ENCODE data around the gene NHERF2. TPM values are rescaled to one million over a fixed set of nuclear protein-coding genes. Genes with fewer than 3 reads are reported as not detected.

NHERF2 gene
- total RNA-seq, 5 donors from 2014 or later (not counting 1 experiment from before 2014, with no cell fraction given), result 2.9 to 6.8 (median 5.8) TPM

DNA sequence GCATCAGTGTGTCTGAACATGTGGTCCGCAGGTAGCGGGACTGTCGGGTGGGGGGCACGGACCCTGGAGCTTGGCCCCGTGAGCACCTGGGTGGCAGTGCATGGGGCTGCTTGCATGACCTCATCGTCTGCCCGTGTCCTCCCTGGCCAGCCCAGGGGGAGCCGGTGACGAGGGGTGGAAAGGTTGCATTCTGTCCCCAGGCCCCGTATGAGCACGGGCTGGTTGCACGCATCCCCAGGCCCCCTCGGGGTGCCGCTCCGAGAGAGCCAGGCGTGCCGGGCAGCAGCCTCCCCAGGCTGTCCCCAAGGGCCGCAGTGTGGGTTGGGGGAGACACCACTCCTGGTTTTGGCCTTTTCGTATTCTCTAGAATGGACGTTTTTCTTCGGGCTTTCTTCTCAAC, 51.0 kb downstream of the NHERF2 start:
- no peak overlapping the region for H3K4me3 ChIP-seq (ENCODE audit: control insufficient read depth in 1 of 2, extremely low read depth in 1 of 2, low read length in 1 of 2)
- H3K36me3 ChIP-seq (ENCODE audit: control insufficient read depth in 2 of 2, extremely low read depth in 1 of 2, insufficient read depth in 1 of 2, low read length in 1 of 2), result peaks cover 31 to 63% of the 10 kb centered on the region in 2 donors
- Mint-ChIP-seq H3K27me3 (no peaks in the 10 kb centered on the region), H3K4me1 (no peaks in the 10 kb centered on the region), H3K27ac (no peak overlapping the region), H3K4me3 (no peak overlapping the region), H3K36me3 (peaks cover 11% of the 10 kb centered on the region), H3K9me3 (no peaks in the 10 kb centered on the region)
- ATAC-seq (replicated peaks in 1 of 4), result no peak
- ChIA-PET POLR2A (interaction anchor here in 1 of 2 donors (0.6 kb wide), 1 partner anchor 177 kb away, joined by 6 read pairs; no protein-coding TSS in a partner anchor), CTCF (no interaction called here)
- no peaks in the 10 kb centered on the region for H3K4me1 ChIP-seq (ENCODE audit: control insufficient read depth in 1 of 2, extremely low read depth in 1 of 2, insufficient read depth in 2 of 2, low read length in 2 of 2)
- WGBS (ENCODE audit: insufficient coverage), result 94% methylated on average over 17 of the region's 21 CpGs
- no peaks in the 10 kb centered on the region for H3K9me3 ChIP-seq
- no peak overlapping the region for H3K27ac ChIP-seq (ENCODE audit: low read length)
- no peaks in the 10 kb centered on the region for H3K27me3 ChIP-seq (replicated peaks in 1 of 2; ENCODE audit: control insufficient read depth in 2 of 2, extremely low read depth in 1 of 2, insufficient read depth in 2 of 2, low read length in 1 of 2)
- no peak for DNase-seq

DNA sequence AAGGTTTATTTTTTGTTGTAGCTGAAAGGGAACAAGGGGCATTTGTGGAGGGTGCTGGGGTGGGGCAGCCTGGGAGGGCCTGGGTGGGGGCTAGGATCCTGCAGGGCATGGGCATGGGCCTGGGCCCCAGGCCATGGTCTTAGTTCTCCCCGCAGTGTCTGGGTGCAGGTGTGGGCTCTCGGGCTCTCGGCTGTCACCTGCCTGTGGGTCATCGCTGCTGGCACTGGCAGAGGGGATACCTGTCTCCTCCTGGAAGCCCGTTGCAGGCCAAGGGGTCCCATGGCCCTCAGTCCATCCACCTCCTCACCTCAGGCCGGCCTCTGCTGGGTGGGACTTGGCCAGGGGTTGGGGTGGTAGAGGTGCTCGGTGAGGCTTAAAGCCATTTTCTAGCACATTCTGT, 51.4 kb downstream of the NHERF2 start:
- no CpG with 5 or more reads among the region's 7 CpGs for WGBS (ENCODE audit: insufficient coverage)
- Histone ChIP-seq H3K9me3 (no peaks in the 10 kb centered on the region), H3K27me3 (replicated peaks in 1 of 2; ENCODE audit: control insufficient read depth in 2 of 2, extremely low read depth in 1 of 2, insufficient read depth in 2 of 2, low read length in 1 of 2) (no peaks in the 10 kb centered on the region), H3K4me1 (ENCODE audit: control insufficient read depth in 1 of 2, extremely low read depth in 1 of 2, insufficient read depth in 2 of 2, low read length in 2 of 2) (no peaks in the 10 kb centered on the region), H3K36me3 (ENCODE audit: control insufficient read depth in 2 of 2, extremely low read depth in 1 of 2, insufficient read depth in 1 of 2, low read length in 1 of 2) (peaks cover 30 to 62% of the 10 kb centered on the region in 2 donors), H3K27ac (ENCODE audit: low read length) (no peak overlapping the region), H3K4me3 (ENCODE audit: control insufficient read depth in 1 of 2, extremely low read depth in 1 of 2, low read length in 1 of 2) (no peak overlapping the region)
- H3K9me3 Mint-ChIP-seq, result no peaks in the 10 kb centered on the region
- H3K36me3 Mint-ChIP-seq, result peaks cover 12% of the 10 kb centered on the region
- POLR2A ChIA-PET, result interaction anchor here in 1 of 2 donors (0.6 kb wide), 1 partner anchor 177 kb away, joined by 6 read pairs; no protein-coding TSS in a partner anchor
- no peak overlapping the region for H3K4me3 Mint-ChIP-seq
- no peak for DNase-seq
- ATAC-seq (replicated peaks in 1 of 4), result no peak
- no peaks in the 10 kb centered on the region for H3K27me3 Mint-ChIP-seq
- CTCF ChIA-PET, result no interaction called here
- H3K27ac Mint-ChIP-seq, result no peak overlapping the region
- no peaks in the 10 kb centered on the region for H3K4me1 Mint-ChIP-seq

DNA sequence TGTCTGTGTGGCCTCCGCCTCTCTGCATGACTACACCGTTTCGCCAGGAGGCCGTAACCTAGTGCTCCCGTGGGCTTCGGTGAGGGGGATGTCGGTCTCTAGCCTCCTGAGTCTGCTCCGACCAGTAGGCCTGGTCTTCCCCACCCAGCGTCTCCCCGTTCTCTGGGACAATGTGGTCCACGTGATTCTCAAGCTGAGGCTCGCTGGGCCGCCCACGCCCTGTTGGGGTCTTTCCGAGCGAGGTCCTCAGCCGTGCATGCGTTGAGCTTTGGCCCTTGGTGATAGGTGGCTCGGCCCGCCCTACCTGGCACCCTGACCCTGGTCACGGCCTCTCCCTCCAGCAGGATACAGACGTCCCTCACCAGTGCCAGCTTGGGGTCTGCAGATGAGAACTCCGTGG, 52.0 kb downstream of the NHERF2 start:
- Histone ChIP-seq H3K27ac (ENCODE audit: low read length) (no peak overlapping the region), H3K27me3 (replicated peaks in 1 of 2; ENCODE audit: control insufficient read depth in 2 of 2, extremely low read depth in 1 of 2, insufficient read depth in 2 of 2, low read length in 1 of 2) (no peaks in the 10 kb centered on the region), H3K4me1 (ENCODE audit: control insufficient read depth in 1 of 2, extremely low read depth in 1 of 2, insufficient read depth in 2 of 2, low read length in 2 of 2) (no peaks in the 10 kb centered on the region), H3K36me3 (ENCODE audit: control insufficient read depth in 2 of 2, extremely low read depth in 1 of 2, insufficient read depth in 1 of 2, low read length in 1 of 2) (peaks cover 24 to 56% of the 10 kb centered on the region in 2 donors), H3K4me3 (ENCODE audit: control insufficient read depth in 1 of 2, extremely low read depth in 1 of 2, low read length in 1 of 2) (no peak overlapping the region), H3K9me3 (no peaks in the 10 kb centered on the region)
- H3K4me3 Mint-ChIP-seq, result no peak overlapping the region
- ChIA-PET POLR2A (no interaction called here), CTCF (no interaction called here)
- no peak for DNase-seq
- H3K27me3 Mint-ChIP-seq, result no peaks in the 10 kb centered on the region
- H3K27ac Mint-ChIP-seq, result no peak overlapping the region
- H3K9me3 Mint-ChIP-seq, result no peaks in the 10 kb centered on the region
- H3K4me1 Mint-ChIP-seq, result no peaks in the 10 kb centered on the region
- no peak for ATAC-seq (replicated peaks in 1 of 4)
- H3K36me3 Mint-ChIP-seq, result peaks cover 9% of the 10 kb centered on the region
- 96% methylated on average over 23 of the region's 23 CpGs for WGBS (ENCODE audit: insufficient coverage)

DNA sequence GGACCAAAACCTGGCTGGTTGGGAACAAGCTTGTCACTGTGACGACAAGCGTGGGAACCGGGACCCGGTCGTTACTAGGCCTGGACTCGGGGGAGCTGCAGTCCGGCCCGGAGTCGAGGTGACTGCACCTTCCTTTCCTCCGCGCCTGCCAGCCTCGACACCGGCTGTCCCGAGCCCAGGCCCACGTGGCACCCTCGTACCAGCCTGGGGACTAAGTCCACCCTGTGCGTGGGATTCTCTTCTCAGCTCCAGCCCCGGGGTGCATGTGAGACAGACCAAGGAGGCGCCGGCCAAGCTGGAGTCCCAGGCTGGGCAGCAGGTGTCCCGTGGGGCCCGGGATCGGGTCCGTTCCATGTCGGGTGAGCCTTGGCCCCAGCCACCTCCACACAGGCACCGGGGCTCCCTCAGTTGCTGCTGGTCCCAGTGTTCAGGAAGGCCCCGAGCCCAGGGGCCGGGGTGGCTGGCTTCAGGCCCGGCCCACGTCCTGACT, 52.7 kb downstream of the NHERF2 start:
- H3K36me3 Mint-ChIP-seq, result peaks cover 9% of the 10 kb centered on the region
- POLR2A ChIA-PET, result no interaction called here
- CTCF ChIA-PET, result no interaction called here
- no peaks in the 10 kb centered on the region for H3K4me1 Mint-ChIP-seq
- H3K4me1 ChIP-seq (ENCODE audit: control insufficient read depth in 1 of 2, extremely low read depth in 1 of 2, insufficient read depth in 2 of 2, low read length in 2 of 2), result no peaks in the 10 kb centered on the region
- H3K27me3 Mint-ChIP-seq, result no peaks in the 10 kb centered on the region
- DNase-seq (no peak), ATAC-seq (replicated peaks in 1 of 4) (no peak)
- no peaks in the 10 kb centered on the region for H3K9me3 Mint-ChIP-seq
- no peak overlapping the region for H3K4me3 Mint-ChIP-seq
- 97% methylated on average over 25 of the region's 30 CpGs for WGBS (ENCODE audit: insufficient coverage)
- H3K27ac ChIP-seq (ENCODE audit: low read length), result no peak overlapping the region
- no peaks in the 10 kb centered on the region for H3K27me3 ChIP-seq (replicated peaks in 1 of 2; ENCODE audit: control insufficient read depth in 2 of 2, extremely low read depth in 1 of 2, insufficient read depth in 2 of 2, low read length in 1 of 2)
- no peaks in the 10 kb centered on the region for H3K9me3 ChIP-seq
- no peak overlapping the region for H3K4me3 ChIP-seq (ENCODE audit: control insufficient read depth in 1 of 2, extremely low read depth in 1 of 2, low read length in 1 of 2)
- peaks cover 18 to 53% of the 10 kb centered on the region in 2 donors for H3K36me3 ChIP-seq (ENCODE audit: control insufficient read depth in 2 of 2, extremely low read depth in 1 of 2, insufficient read depth in 1 of 2, low read length in 1 of 2)
- no peak overlapping the region for H3K27ac Mint-ChIP-seq

DNA sequence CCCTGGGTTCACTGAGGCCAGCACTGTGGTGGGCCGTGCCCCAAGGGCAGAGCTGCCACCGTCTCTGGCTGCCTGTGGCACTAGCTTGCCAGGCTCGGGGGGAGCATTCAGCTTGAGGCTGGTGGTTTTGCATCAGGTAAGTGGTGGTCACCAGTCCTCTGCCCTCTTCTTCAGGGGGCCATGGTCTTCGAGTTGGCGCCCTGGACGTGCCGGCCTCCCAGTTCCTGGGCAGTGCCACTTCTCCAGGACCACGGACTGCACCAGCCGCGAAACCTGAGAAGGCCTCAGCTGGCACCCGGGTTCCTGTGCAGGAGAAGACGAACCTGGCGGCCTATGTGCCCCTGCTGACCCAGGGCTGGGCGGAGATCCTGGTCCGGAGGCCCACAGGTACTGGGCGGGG, 53.3 kb downstream of the NHERF2 start:
- WGBS (ENCODE audit: insufficient coverage), result 96% methylated on average over 14 of the region's 16 CpGs
- H3K27ac Mint-ChIP-seq, result no peak overlapping the region
- no peak overlapping the region for H3K4me3 ChIP-seq (ENCODE audit: control insufficient read depth in 1 of 2, extremely low read depth in 1 of 2, low read length in 1 of 2)
- H3K4me3 Mint-ChIP-seq, result no peak overlapping the region
- no peaks in the 10 kb centered on the region for H3K9me3 Mint-ChIP-seq
- DNase-seq (no peak), ATAC-seq (replicated peaks in 1 of 4) (no peak)
- H3K27me3 ChIP-seq (replicated peaks in 1 of 2; ENCODE audit: control insufficient read depth in 2 of 2, extremely low read depth in 1 of 2, insufficient read depth in 2 of 2, low read length in 1 of 2), result no peaks in the 10 kb centered on the region
- H3K36me3 Mint-ChIP-seq, result peaks cover 6% of the 10 kb centered on the region
- ChIA-PET POLR2A (no interaction called here), CTCF (no interaction called here)
- no peak overlapping the region for H3K27ac ChIP-seq (ENCODE audit: low read length)
- no peaks in the 10 kb centered on the region for H3K27me3 Mint-ChIP-seq
- no peaks in the 10 kb centered on the region for H3K4me1 Mint-ChIP-seq
- H3K4me1 ChIP-seq (ENCODE audit: control insufficient read depth in 1 of 2, extremely low read depth in 1 of 2, insufficient read depth in 2 of 2, low read length in 2 of 2), result no peaks in the 10 kb centered on the region
- peaks cover 22 to 55% of the 10 kb centered on the region in 2 donors for H3K36me3 ChIP-seq (ENCODE audit: control insufficient read depth in 2 of 2, extremely low read depth in 1 of 2, insufficient read depth in 1 of 2, low read length in 1 of 2)
- no peaks in the 10 kb centered on the region for H3K9me3 ChIP-seq

DNA sequence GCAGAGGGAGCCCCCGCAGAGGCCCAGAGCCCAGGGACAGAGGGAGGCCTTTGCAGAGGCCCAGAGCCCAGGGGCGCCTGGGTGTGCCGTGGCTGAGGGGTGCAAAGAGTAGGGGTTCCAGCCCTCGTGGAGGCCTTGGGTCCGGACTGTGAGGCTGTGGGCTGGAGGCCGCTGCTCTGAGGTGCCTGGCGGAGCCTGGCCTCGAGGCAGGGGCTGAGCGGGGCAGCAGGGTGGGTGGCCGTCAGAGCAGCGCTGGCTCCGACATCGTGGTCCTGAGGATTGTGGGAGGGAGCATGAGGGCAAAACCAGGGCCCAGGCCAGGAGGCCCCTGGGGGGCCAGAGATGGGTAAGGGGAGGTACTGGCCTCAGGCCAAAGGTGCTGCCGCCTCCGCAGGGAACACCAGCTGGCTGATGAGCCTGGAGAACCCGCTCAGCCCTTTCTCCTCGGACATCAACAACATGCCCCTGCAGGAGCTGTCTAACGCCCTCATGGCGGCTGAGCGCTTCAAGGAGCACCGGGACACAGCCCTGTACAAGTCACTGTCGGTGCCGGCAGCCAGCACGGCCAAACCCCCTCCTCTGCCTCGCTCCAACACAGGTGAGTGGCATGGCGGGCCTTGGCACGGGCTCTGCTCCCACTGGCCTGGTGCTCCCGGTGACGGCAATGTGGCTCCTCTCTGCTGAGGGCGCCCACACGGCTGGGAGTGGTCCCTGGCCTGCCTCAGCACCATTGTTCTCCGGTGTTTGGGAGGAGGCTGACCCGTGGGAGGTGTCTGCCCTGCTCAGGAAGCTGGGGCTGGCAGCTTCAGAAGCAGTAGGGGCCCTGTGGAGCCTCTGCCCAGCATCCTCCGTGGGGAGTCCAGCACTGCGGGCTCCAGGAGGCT, 54.7 kb downstream of the NHERF2 start:
- Mint-ChIP-seq H3K27me3 (no peaks in the 10 kb centered on the region), H3K36me3 (peaks cover 6% of the 10 kb centered on the region), H3K9me3 (no peaks in the 10 kb centered on the region), H3K27ac (no peak overlapping the region), H3K4me3 (no peak overlapping the region), H3K4me1 (no peaks in the 10 kb centered on the region)
- ATAC-seq (replicated peaks in 1 of 4) (no peak), DNase-seq (no peak)
- no peak overlapping the region for H3K27ac ChIP-seq (ENCODE audit: low read length)
- ChIA-PET CTCF (no interaction called here), POLR2A (no interaction called here)
- no peaks in the 10 kb centered on the region for H3K9me3 ChIP-seq
- no peaks in the 10 kb centered on the region for H3K27me3 ChIP-seq (replicated peaks in 1 of 2; ENCODE audit: control insufficient read depth in 2 of 2, extremely low read depth in 1 of 2, insufficient read depth in 2 of 2, low read length in 1 of 2)
- WGBS (ENCODE audit: insufficient coverage), result 94% methylated on average over 35 of the region's 35 CpGs
- no peak overlapping the region for H3K4me3 ChIP-seq (ENCODE audit: control insufficient read depth in 1 of 2, extremely low read depth in 1 of 2, low read length in 1 of 2)
- no peaks in the 10 kb centered on the region for H3K4me1 ChIP-seq (ENCODE audit: control insufficient read depth in 1 of 2, extremely low read depth in 1 of 2, insufficient read depth in 2 of 2, low read length in 2 of 2)
- peaks cover 29 to 60% of the 10 kb centered on the region in 2 donors for H3K36me3 ChIP-seq (ENCODE audit: control insufficient read depth in 2 of 2, extremely low read depth in 1 of 2, insufficient read depth in 1 of 2, low read length in 1 of 2)
